ENCODE results near the gene EPHB6. TPM values are rescaled to one million over a fixed set of nuclear protein-coding genes. Genes with fewer than 3 reads are reported as not detected.

The EPHB6 gene
- total RNA-seq, 1 donor from 2014 or later, result 15.7 TPM

GRCh38 chr7:142863891-142864685 is 9.2 kb downstream of the EPHB6 start:
- H2AFZ ChIP-seq (ENCODE audit: low read depth, low read length), result no peak overlapping the region
- no peak for TF ChIP-seq EZH2 (IDR thresholded peaks at IDR 0.05; ENCODE audit: insufficient read depth, low read length)
- no peak for TF ChIP-seq CTCF (IDR thresholded peaks at IDR 0.05; ENCODE audit: insufficient read depth, low read depth, low read length)
- Mint-ChIP-seq H3K36me3 (ENCODE audit: low read depth, unreplicated experiment) (no peaks in the 10 kb centered on the region), H3K9me3 (ENCODE audit: unreplicated experiment) (no peaks in the 10 kb centered on the region), H3K4me3 (ENCODE audit: unreplicated experiment) (no peak overlapping the region), H3K27ac (ENCODE audit: unreplicated experiment) (no peak overlapping the region), H3K4me1 (ENCODE audit: low read depth, unreplicated experiment) (peaks cover 5% of the 10 kb centered on the region), H3K27me3 (ENCODE audit: low read depth, unreplicated experiment) (peaks cover 23% of the 10 kb centered on the region)
- no peaks in the 10 kb centered on the region for H3K36me3 ChIP-seq (ENCODE audit: insufficient read depth, low read length)
- no peaks in the 10 kb centered on the region for H3K4me1 ChIP-seq (ENCODE audit: insufficient read depth, low read length)
- H3K9me3 ChIP-seq (ENCODE audit: insufficient read depth, low read depth, low read length), result no peaks in the 10 kb centered on the region
- no peaks in the 10 kb centered on the region for H3K27me3 ChIP-seq (ENCODE audit: insufficient read depth, low read length)
- no peak overlapping the region for H3K4me2 ChIP-seq (ENCODE audit: low read length)
- H3K9ac ChIP-seq (ENCODE audit: low read length), result no peak overlapping the region
- no peaks in the 10 kb centered on the region for H4K20me1 ChIP-seq (ENCODE audit: insufficient read depth, low read length)
- H3K79me2 ChIP-seq (ENCODE audit: insufficient read depth, low read length), result no peaks in the 10 kb centered on the region
- H3K4me3 ChIP-seq (ENCODE audit: insufficient read depth, low read depth, low read length), result no peak overlapping the region
- DNase-seq (ENCODE audit: low read depth) (no peak), FAIRE-seq (no peak)
- no peak overlapping the region for H3K27ac ChIP-seq (ENCODE audit: low read depth, low read length)

- no peaks in the 10 kb centered on the region for H3K36me3 Mint-ChIP-seq (ENCODE audit: low read depth, unreplicated experiment)
- DNase-seq (ENCODE audit: low read depth), result no peak
- no peak for TF ChIP-seq CTCF (IDR thresholded peaks at IDR 0.05; ENCODE audit: insufficient read depth, low read depth, low read length)
- TF ChIP-seq EZH2 (IDR thresholded peaks at IDR 0.05; ENCODE audit: insufficient read depth, low read length), result no peak
- Histone ChIP-seq H3K27me3 (ENCODE audit: insufficient read depth, low read length) (no peaks in the 10 kb centered on the region), H3K27ac (ENCODE audit: low read depth, low read length) (no peak overlapping the region), H3K36me3 (ENCODE audit: insufficient read depth, low read length) (no peaks in the 10 kb centered on the region), H3K4me1 (ENCODE audit: insufficient read depth, low read length) (no peaks in the 10 kb centered on the region), H3K79me2 (ENCODE audit: insufficient read depth, low read length) (no peaks in the 10 kb centered on the region), H3K9me3 (ENCODE audit: insufficient read depth, low read depth, low read length) (no peaks in the 10 kb centered on the region), H3K4me2 (ENCODE audit: low read length) (no peak overlapping the region), H2AFZ (ENCODE audit: low read depth, low read length) (no peak overlapping the region), H4K20me1 (ENCODE audit: insufficient read depth, low read length) (no peaks in the 10 kb centered on the region), H3K4me3 (ENCODE audit: insufficient read depth, low read depth, low read length) (no peak overlapping the region), H3K9ac (ENCODE audit: low read length) (no peak overlapping the region)
- no peak overlapping the region for H3K27ac Mint-ChIP-seq (ENCODE audit: unreplicated experiment)
- H3K4me3 Mint-ChIP-seq (ENCODE audit: unreplicated experiment), result no peak overlapping the region
- no peaks in the 10 kb centered on the region for H3K9me3 Mint-ChIP-seq (ENCODE audit: unreplicated experiment)
- peaks cover 23% of the 10 kb centered on the region for H3K27me3 Mint-ChIP-seq (ENCODE audit: low read depth, unreplicated experiment)
- no peaks in the 10 kb centered on the region for H3K4me1 Mint-ChIP-seq (ENCODE audit: low read depth, unreplicated experiment)
- FAIRE-seq, result no peak
Measured at GRCh38 chr7:142864980-142865747, 10.3 kb downstream of the EPHB6 start.
